H7 (cell line): ENCODE results near the gene PPARG. TPM values are rescaled to one million over a fixed set of nuclear protein-coding genes. Genes with fewer than 3 reads are reported as not detected.

Experiments
- DNase-seq: peaks from one replicate; pipeline ENCODE4 v3.0.0; 2012
- H3K27me3 ChIP-seq: 2 replicates; pipeline ENCODE4 v1.6.0; 2011; ENCODE audit warnings: mild to moderate bottlenecking, low read length; ENCODE audit not compliant: control insufficient read depth, insufficient read depth
- H3K36me3 ChIP-seq: replicated peaks from 2 replicates; pipeline ENCODE4 v1.5.1; 2011; ENCODE audit warnings: low read length; ENCODE audit not compliant: control insufficient read depth, insufficient read depth
- H3K4me3 ChIP-seq: 2 replicates; pipeline ENCODE4 v1.5.1; 2011; ENCODE audit warnings: low read depth, mild to moderate bottlenecking, control low read depth, low read length, moderate library complexity; ENCODE audit not compliant: insufficient read depth
- total RNA-seq: library from RNA; depleted of rRNA; stranded (reverse); fragments of >200 nt; shearing (Covaris generic); gene quantifications from 2 replicates; pipeline ENCODE4 v1.2.3, GENCODE V29; 2014

PPARG gene
- total RNA-seq, 1 experiment from 2014 or later = 0.62 TPM

- Histone ChIP-seq H3K4me3 (no peak overlapping the region), H3K36me3 (no peaks in the 10 kb centered on the region), H3K27me3 (no peaks in the 10 kb centered on the region)
- no peak for DNase-seq
Measured at GRCh38 chr3:12338595-12339546, 50.0 kb downstream of the PPARG start.

- Histone ChIP-seq H3K27me3 (no peaks in the 10 kb centered on the region), H3K4me3 (no peak overlapping the region), H3K36me3 (no peaks in the 10 kb centered on the region)
- DNase-seq = no peak
Measured at GRCh38 chr3:12339701-12340480, 51.0 kb downstream of the PPARG start.

GRCh38 chr3:12340506-12340905 is 51.6 kb downstream of the PPARG start:
- DNase-seq = no peak
- Histone ChIP-seq H3K27me3 (no peaks in the 10 kb centered on the region), H3K36me3 (no peaks in the 10 kb centered on the region), H3K4me3 (no peak overlapping the region)

GRCh38 chr3:12342151-12342550 is 53.3 kb downstream of the PPARG start:
- DNase-seq = no peak

GRCh38 chr3:12343047-12343501 is 54.2 kb downstream of the PPARG start:
- no peaks in the 10 kb centered on the region for H3K36me3 ChIP-seq
- H3K27me3 ChIP-seq = no peaks in the 10 kb centered on the region
- H3K4me3 ChIP-seq = no peak overlapping the region
- DNase-seq = no peak

More at GRCh38 chr3:12342151-12342550, 53.3 kb downstream of the PPARG start:
- Histone ChIP-seq H3K36me3 (no peaks in the 10 kb centered on the region), H3K27me3 (no peaks in the 10 kb centered on the region), H3K4me3 (no peak overlapping the region)

- DNase-seq = no peak
- Histone ChIP-seq H3K27me3 (no peaks in the 10 kb centered on the region), H3K36me3 (no peaks in the 10 kb centered on the region), H3K4me3 (no peak overlapping the region)
Measured at GRCh38 chr3:12345141-12345561, 56.3 kb downstream of the PPARG start.

GRCh38 chr3:12345584-12346494 is 57.0 kb downstream of the PPARG start:
- Histone ChIP-seq H3K4me3 (no peak overlapping the region), H3K36me3 (no peaks in the 10 kb centered on the region), H3K27me3 (no peaks in the 10 kb centered on the region)
- no peak for DNase-seq

- Histone ChIP-seq H3K4me3 (no peak overlapping the region), H3K27me3 (no peaks in the 10 kb centered on the region), H3K36me3 (no peaks in the 10 kb centered on the region)
- no peak for DNase-seq
Measured at GRCh38 chr3:12347301-12347700, 58.4 kb downstream of the PPARG start.

GRCh38 chr3:12349895-12350811 is 61.3 kb downstream of the PPARG start:
- no peaks in the 10 kb centered on the region for H3K27me3 ChIP-seq
- H3K4me3 ChIP-seq = no peak overlapping the region
- no peak for DNase-seq
- H3K36me3 ChIP-seq = no peaks in the 10 kb centered on the region

- no peak for DNase-seq
- H3K27me3 ChIP-seq = no peaks in the 10 kb centered on the region
- H3K36me3 ChIP-seq = no peaks in the 10 kb centered on the region
- no peak overlapping the region for H3K4me3 ChIP-seq
Measured at GRCh38 chr3:12351145-12351544, 62.3 kb downstream of the PPARG start.

GRCh38 chr3:12352253-12352652 is 63.4 kb downstream of the PPARG start:
- Histone ChIP-seq H3K4me3 (no peak overlapping the region), H3K27me3 (no peaks in the 10 kb centered on the region), H3K36me3 (no peaks in the 10 kb centered on the region)
- no peak for DNase-seq

- H3K4me3 ChIP-seq = no peak overlapping the region
Measured at GRCh38 chr3:12352755-12353154, 63.9 kb downstream of the PPARG start.

GRCh38 chr3:12353796-12354525 is 65.1 kb downstream of the PPARG start:
- Histone ChIP-seq H3K36me3 (no peaks in the 10 kb centered on the region), H3K4me3 (no peak overlapping the region), H3K27me3 (no peaks in the 10 kb centered on the region)
- no peak for DNase-seq

More at GRCh38 chr3:12352755-12353154, 63.9 kb downstream of the PPARG start:
- H3K27me3 ChIP-seq = no peaks in the 10 kb centered on the region
- no peak for DNase-seq
- no peaks in the 10 kb centered on the region for H3K36me3 ChIP-seq
